Sigmoid colon (tissue), 3 donors: ENCODE data around the gene FAIM.

Experiments
- POLR2A ChIP-seq, 2 donors: fragments of 450-650 bp; IDR thresholded peaks; one replicate each; pipeline ENCODE4 v1.6.1; 2016; ENCODE audit warnings: antibody characterized with exemption in 2 of 2, mild to moderate bottlenecking in 2 of 2, moderate library complexity in 2 of 2
- TF ChIP-seq, protein P1 (sequence below), 4 experiments: fragments of 450-650 bp in 3 of 4; fragments of 200-600 bp in 1 of 4; IDR thresholded peaks; one replicate each; pipeline ENCODE4 v1.5.1; 2016 to 2019; ENCODE audit warnings: antibody characterized with exemption in 4 of 4, mild to moderate bottlenecking in 3 of 4, moderate library complexity in 2 of 4

DNA sequence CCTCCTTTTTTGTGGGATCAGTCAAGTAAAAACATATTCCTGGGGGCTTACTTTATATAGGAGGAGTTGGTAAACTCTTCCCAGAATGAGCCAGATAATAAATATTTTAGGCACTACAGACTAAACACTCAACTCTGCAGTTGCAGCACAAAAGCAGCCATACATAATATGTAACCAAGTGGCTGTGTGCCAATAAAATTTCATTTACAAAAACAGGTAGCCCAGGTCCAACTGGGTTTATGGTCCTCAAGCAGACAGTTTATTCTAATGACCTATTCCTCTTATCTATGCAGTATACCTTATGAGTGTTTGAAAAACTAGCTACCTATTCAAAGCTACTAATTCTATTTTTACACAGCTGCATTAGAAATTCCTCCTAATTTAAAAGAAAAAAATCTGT lies 61.8 kb downstream of the FAIM start:
- TF ChIP-seq, protein P1, sequence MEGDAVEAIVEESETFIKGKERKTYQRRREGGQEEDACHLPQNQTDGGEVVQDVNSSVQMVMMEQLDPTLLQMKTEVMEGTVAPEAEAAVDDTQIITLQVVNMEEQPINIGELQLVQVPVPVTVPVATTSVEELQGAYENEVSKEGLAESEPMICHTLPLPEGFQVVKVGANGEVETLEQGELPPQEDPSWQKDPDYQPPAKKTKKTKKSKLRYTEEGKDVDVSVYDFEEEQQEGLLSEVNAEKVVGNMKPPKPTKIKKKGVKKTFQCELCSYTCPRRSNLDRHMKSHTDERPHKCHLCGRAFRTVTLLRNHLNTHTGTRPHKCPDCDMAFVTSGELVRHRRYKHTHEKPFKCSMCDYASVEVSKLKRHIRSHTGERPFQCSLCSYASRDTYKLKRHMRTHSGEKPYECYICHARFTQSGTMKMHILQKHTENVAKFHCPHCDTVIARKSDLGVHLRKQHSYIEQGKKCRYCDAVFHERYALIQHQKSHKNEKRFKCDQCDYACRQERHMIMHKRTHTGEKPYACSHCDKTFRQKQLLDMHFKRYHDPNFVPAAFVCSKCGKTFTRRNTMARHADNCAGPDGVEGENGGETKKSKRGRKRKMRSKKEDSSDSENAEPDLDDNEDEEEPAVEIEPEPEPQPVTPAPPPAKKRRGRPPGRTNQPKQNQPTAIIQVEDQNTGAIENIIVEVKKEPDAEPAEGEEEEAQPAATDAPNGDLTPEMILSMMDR (IDR thresholded peaks at IDR 0.05): no peak
- no peak for TF ChIP-seq POLR2A (IDR thresholded peaks at IDR 0.05)
